ENCODE measurements around the gene ZNF19. TPM values are rescaled to one million over a fixed set of nuclear protein-coding genes. Genes with fewer than 3 reads are reported as not detected.

Gene ZNF19
- total RNA-seq, 2 donors from 2014 or later = 3.5 to 4.1 TPM

DNA sequence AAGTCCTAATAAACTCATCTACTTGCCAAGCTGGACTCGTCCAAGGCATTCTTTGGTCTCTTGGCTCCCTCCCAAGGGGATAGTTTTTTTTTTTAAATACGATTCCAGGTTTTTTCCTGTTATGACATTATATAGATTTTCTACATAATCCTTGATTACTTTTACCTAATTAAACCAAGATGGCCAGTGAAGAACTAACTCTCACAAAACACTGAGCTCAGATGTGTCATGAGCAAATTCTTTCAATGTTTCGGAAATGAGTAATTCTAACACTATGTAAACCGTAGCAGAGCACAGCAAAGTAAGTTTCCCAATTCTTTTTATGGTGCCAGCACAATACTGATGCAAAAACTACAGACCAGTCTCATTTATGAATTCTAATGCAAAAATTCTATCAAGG is 28.9 kb downstream of the ZNF19 start:
- no peak overlapping the region for H3K4me3 ChIP-seq
- no peak overlapping the region for H3K9ac ChIP-seq (ENCODE audit: low read depth in 2 of 2, low read length in 2 of 2)
- DNase-seq = no peak
- no peak overlapping the region for H3K27ac ChIP-seq
- H3K4me1 ChIP-seq = peaks cover 7% of the 10 kb centered on the region
- H3K36me3 ChIP-seq = no peaks in the 10 kb centered on the region
- TF ChIP-seq, protein P1, sequence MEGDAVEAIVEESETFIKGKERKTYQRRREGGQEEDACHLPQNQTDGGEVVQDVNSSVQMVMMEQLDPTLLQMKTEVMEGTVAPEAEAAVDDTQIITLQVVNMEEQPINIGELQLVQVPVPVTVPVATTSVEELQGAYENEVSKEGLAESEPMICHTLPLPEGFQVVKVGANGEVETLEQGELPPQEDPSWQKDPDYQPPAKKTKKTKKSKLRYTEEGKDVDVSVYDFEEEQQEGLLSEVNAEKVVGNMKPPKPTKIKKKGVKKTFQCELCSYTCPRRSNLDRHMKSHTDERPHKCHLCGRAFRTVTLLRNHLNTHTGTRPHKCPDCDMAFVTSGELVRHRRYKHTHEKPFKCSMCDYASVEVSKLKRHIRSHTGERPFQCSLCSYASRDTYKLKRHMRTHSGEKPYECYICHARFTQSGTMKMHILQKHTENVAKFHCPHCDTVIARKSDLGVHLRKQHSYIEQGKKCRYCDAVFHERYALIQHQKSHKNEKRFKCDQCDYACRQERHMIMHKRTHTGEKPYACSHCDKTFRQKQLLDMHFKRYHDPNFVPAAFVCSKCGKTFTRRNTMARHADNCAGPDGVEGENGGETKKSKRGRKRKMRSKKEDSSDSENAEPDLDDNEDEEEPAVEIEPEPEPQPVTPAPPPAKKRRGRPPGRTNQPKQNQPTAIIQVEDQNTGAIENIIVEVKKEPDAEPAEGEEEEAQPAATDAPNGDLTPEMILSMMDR (IDR thresholded peaks at IDR 0.05) = no peak
- no peaks in the 10 kb centered on the region for H3K27me3 ChIP-seq
- H3K9me3 ChIP-seq = no peaks in the 10 kb centered on the region
- intact Hi-C loops (cut with DNase I) = no loop called here

DNA sequence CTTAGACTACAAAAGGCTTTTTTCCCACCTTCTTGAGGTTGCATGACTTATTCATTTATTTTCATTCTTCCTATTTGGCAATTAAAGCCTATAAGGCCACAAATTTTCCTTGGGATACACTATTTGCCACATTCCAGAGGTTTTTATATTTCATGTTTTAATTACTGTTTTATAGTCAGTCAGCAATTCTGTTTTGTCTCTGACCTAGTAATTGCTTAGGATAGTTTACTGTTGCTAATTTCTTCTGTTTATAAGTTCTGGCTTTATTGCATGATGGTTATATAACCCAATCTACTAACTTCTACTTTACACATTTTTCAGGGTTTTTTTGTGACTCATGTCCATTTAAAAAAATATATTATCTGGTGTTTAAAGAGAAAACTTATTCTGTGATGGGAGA is 29.6 kb downstream of the ZNF19 start:
- Histone ChIP-seq H3K9me3 (no peaks in the 10 kb centered on the region), H3K4me1 (peaks cover 7% of the 10 kb centered on the region), H3K4me3 (no peak overlapping the region), H3K9ac (ENCODE audit: low read depth in 2 of 2, low read length in 2 of 2) (no peak overlapping the region), H3K36me3 (no peaks in the 10 kb centered on the region), H3K27ac (no peak overlapping the region), H3K27me3 (no peaks in the 10 kb centered on the region)
- intact Hi-C loops (cut with DNase I) = no loop called here
- DNase-seq = no peak
- TF ChIP-seq, protein P1 (IDR thresholded peaks at IDR 0.05) = no peak

DNA sequence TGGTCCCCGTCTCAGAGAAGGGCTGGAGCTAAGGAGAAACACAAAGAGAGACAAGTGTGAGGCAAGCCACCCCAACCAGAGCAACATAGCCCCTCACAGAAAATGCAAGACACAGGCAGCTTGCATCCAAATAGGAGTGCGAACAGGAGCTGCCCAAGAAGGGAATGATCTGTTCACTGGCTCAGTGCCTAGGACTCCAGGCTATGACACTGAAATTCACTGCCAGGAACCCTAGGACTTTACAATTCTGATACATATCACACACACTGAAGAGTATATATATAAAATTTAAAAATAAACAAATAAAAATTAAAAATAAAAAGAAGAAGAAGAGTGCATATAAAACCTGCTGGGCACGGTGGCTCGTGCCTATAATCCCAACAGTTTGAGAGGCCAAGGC is 32.3 kb downstream of the ZNF19 start:
- Histone ChIP-seq H3K4me3 (no peak overlapping the region), H3K9me3 (no peaks in the 10 kb centered on the region), H3K36me3 (no peaks in the 10 kb centered on the region), H3K27ac (no peak overlapping the region), H3K4me1 (peaks cover 7% of the 10 kb centered on the region), H3K27me3 (no peaks in the 10 kb centered on the region), H3K9ac (ENCODE audit: low read depth in 2 of 2, low read length in 2 of 2) (no peak overlapping the region)
- DNase-seq = no peak
- TF ChIP-seq, protein P1 (IDR thresholded peaks at IDR 0.05) = no peak
- intact Hi-C loops (cut with DNase I) = no loop called here

DNA sequence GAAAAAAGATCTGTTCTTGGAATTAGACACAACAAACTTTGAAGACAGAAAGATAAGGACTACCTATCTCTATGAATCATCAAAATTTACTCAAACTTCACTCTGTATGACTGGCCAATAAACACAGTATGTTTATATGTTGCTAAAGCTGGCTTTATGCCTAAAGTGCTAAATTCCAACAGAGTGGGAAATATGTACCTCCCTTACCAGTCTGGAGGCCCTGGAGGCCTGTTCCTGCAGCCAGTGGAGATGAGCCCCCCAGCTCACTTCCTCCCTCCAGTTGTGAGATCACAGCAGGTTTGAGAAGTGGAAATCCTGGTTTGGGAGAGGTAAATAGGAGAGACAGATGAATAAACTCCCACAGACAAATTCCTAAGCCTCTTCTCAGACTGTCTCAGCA is 36.1 kb downstream of the ZNF19 start:
- Histone ChIP-seq H3K27ac (no peak overlapping the region), H3K36me3 (peaks cover 21% of the 10 kb centered on the region), H3K4me3 (no peak overlapping the region), H3K9me3 (peaks cover 9% of the 10 kb centered on the region), H3K27me3 (no peaks in the 10 kb centered on the region), H3K4me1 (no peaks in the 10 kb centered on the region), H3K9ac (ENCODE audit: low read depth in 2 of 2, low read length in 2 of 2) (no peak overlapping the region)
- TF ChIP-seq, protein P1 (IDR thresholded peaks at IDR 0.05) = no peak
- intact Hi-C loops (cut with DNase I) = no loop called here
- no peak for DNase-seq

DNA sequence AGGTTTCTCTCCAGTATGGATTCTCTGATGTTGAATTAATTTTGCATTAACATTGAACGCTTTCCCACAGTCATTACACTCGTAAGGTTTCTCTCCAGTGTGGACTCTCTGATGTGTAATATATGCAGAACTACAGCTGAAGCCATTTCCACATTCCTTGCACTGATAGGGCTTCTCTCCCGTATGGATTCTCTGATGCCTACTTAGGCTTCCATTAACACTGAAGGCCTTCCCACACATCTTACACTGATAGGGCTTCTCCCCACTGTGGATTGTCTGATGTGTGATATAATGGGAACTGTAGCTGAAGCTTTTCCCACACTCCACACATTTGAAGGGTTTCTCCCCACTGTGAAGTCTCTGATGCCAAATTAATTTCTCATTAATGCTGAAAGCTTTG is 40.1 kb downstream of the ZNF19 start:
- intact Hi-C loops (cut with DNase I) = no loop called here
- DNase-seq = no peak
- peaks cover 22% of the 10 kb centered on the region for H3K9me3 ChIP-seq
- no peaks in the 10 kb centered on the region for H3K4me1 ChIP-seq
- peaks cover 21% of the 10 kb centered on the region for H3K36me3 ChIP-seq
- TF ChIP-seq, protein P1 (IDR thresholded peaks at IDR 0.05) = no peak
- H3K27me3 ChIP-seq = no peaks in the 10 kb centered on the region
- no peak overlapping the region for H3K27ac ChIP-seq
- H3K9ac ChIP-seq (ENCODE audit: low read depth in 2 of 2, low read length in 2 of 2) = no peak overlapping the region
- no peak overlapping the region for H3K4me3 ChIP-seq

Data from colonic mucosa (tissue), 4 donors.